GM12891 (cell line): ENCODE measurements around the gene CACNA1A.

Source experiments
- POLR2A ChIP-seq: IDR thresholded peaks from 2 replicates; pipeline ENCODE4 v1.6.1; 2011; ENCODE audit warnings: low read depth, low read length, control low read depth
- TAF1 ChIP-seq: IDR thresholded peaks from 2 replicates; pipeline ENCODE4 v1.6.1; 2011; ENCODE audit warnings: low read depth, low read length, control low read depth

GRCh38 chr19:13400296-13400695, 106.0 kb downstream of the CACNA1A start:
- TF ChIP-seq POLR2A (no peak), TAF1 (no peak)
